ENCODE results near the gene SLC35G2.
"Not testable (repeated sequence)": the region's sequence is repeated elsewhere in the genome, so short reads cannot be mapped to it uniquely, and the experiment has no call there.

The SLC35G2 gene

GRCh38 chr3:136893848-136894443 lies 75.0 kb downstream of the SLC35G2 start:
- Histone ChIP-seq H3K4me2 (ENCODE audit: low read length) (no peak overlapping the region), H3K27ac (no peak overlapping the region), H3K4me3 (ENCODE audit: low read depth, low read length) (no peak overlapping the region), H3K79me2 (peaks cover 42% of the 10 kb centered on the region), H3K9me3 (ENCODE audit: control insufficient read depth, low read length) (no peaks in the 10 kb centered on the region), H3K9ac (no peak overlapping the region), H3K36me3 (ENCODE audit: control insufficient read depth, insufficient read depth, low read length) (no peaks in the 10 kb centered on the region), H2AFZ (no peak overlapping the region), H3K4me1 (peaks cover 7% of the 10 kb centered on the region), H3K27me3 (ENCODE audit: control insufficient read depth, insufficient read depth, low read length) (no peaks in the 10 kb centered on the region)
- TF ChIP-seq CTCF (IDR thresholded peaks at IDR 0.05), result no peak

- H3K27me3 ChIP-seq (ENCODE audit: control insufficient read depth, insufficient read depth, low read length); H2AFZ ChIP-seq; H3K9me3 ChIP-seq (ENCODE audit: control insufficient read depth, low read length); H3K36me3 ChIP-seq (ENCODE audit: control insufficient read depth, insufficient read depth, low read length); H3K9ac ChIP-seq; H3K4me3 ChIP-seq (ENCODE audit: low read depth, low read length); H3K4me2 ChIP-seq (ENCODE audit: low read length); H3K27ac ChIP-seq; H3K4me1 ChIP-seq: not testable (repeated sequence)
- peaks cover 31% of the 10 kb centered on the region for H3K79me2 ChIP-seq
Observed at GRCh38 chr3:136897171-136897570, 78.2 kb downstream of the SLC35G2 start.

GRCh38 chr3:136898549-136898948 lies 79.6 kb downstream of the SLC35G2 start:
- H3K4me2 ChIP-seq (ENCODE audit: low read length), result no peak overlapping the region
- H3K79me2 ChIP-seq, result peaks cover 31% of the 10 kb centered on the region
- no peak overlapping the region for H3K9ac ChIP-seq
- no peak overlapping the region for H2AFZ ChIP-seq
- H3K27ac ChIP-seq, result no peak overlapping the region
- H3K27me3 ChIP-seq (ENCODE audit: control insufficient read depth, insufficient read depth, low read length), result no peaks in the 10 kb centered on the region
- TF ChIP-seq CTCF (IDR thresholded peaks at IDR 0.05), result no peak
- no peak overlapping the region for H3K4me3 ChIP-seq (ENCODE audit: low read depth, low read length)
- H3K36me3 ChIP-seq (ENCODE audit: control insufficient read depth, insufficient read depth, low read length), result no peaks in the 10 kb centered on the region
- peaks cover 4% of the 10 kb centered on the region for H3K4me1 ChIP-seq
- no peaks in the 10 kb centered on the region for H3K9me3 ChIP-seq (ENCODE audit: control insufficient read depth, low read length)

- TF ChIP-seq CTCF (IDR thresholded peaks at IDR 0.05), result no peak
- Histone ChIP-seq H3K9me3 (ENCODE audit: control insufficient read depth, low read length) (no peaks in the 10 kb centered on the region), H3K9ac (no peak overlapping the region), H3K27me3 (ENCODE audit: control insufficient read depth, insufficient read depth, low read length) (no peaks in the 10 kb centered on the region), H3K79me2 (peaks cover 30% of the 10 kb centered on the region), H3K4me1 (peaks cover under 1% of the 10 kb centered on the region), H3K27ac (no peak overlapping the region), H3K4me2 (ENCODE audit: low read length) (no peak overlapping the region), H3K36me3 (ENCODE audit: control insufficient read depth, insufficient read depth, low read length) (no peaks in the 10 kb centered on the region), H3K4me3 (ENCODE audit: low read depth, low read length) (no peak overlapping the region), H2AFZ (no peak overlapping the region)
Observed at GRCh38 chr3:136898954-136899353, 80.0 kb downstream of the SLC35G2 start.

GRCh38 chr3:136899622-136900158 lies 80.8 kb downstream of the SLC35G2 start:
- Histone ChIP-seq H2AFZ (no peak overlapping the region), H3K4me3 (ENCODE audit: low read depth, low read length) (no peak overlapping the region), H3K27me3 (ENCODE audit: control insufficient read depth, insufficient read depth, low read length) (no peaks in the 10 kb centered on the region), H3K9ac (no peak overlapping the region), H3K79me2 (peaks cover 33% of the 10 kb centered on the region), H3K4me1 (no peaks in the 10 kb centered on the region), H3K9me3 (ENCODE audit: control insufficient read depth, low read length) (no peaks in the 10 kb centered on the region), H3K36me3 (ENCODE audit: control insufficient read depth, insufficient read depth, low read length) (no peaks in the 10 kb centered on the region), H3K4me2 (ENCODE audit: low read length) (no peak overlapping the region), H3K27ac (no peak overlapping the region)
- no peak for TF ChIP-seq CTCF (IDR thresholded peaks at IDR 0.05)

GRCh38 chr3:136900694-136901093 lies 81.8 kb downstream of the SLC35G2 start:
- not testable (repeated sequence) for H3K4me1 ChIP-seq; H3K27me3 ChIP-seq (ENCODE audit: control insufficient read depth, insufficient read depth, low read length); H2AFZ ChIP-seq; H3K27ac ChIP-seq; H3K9me3 ChIP-seq (ENCODE audit: control insufficient read depth, low read length); H3K4me3 ChIP-seq (ENCODE audit: low read depth, low read length); H3K4me2 ChIP-seq (ENCODE audit: low read length); H3K9ac ChIP-seq; H3K36me3 ChIP-seq (ENCODE audit: control insufficient read depth, insufficient read depth, low read length)
- H3K79me2 ChIP-seq, result peaks cover 42% of the 10 kb centered on the region
